Ramos (cell line): ENCODE measurements around the gene CPNE5.

Experiments used
- in situ Hi-C: fragments of 300-500 bp; cut with MboI; formaldehyde crosslinking; loops from one replicate; pipeline ENCODE4 v1.14.3; 2022; ENCODE audit warnings: low sequenced_read_pairs; ENCODE audit not compliant: unreplicated experiment

Gene CPNE5

GRCh38 chr6:36797653-36798052 is 41.6 kb downstream of the CPNE5 start:
- in situ Hi-C loops, result no loop called here

- in situ Hi-C loops, result no loop called here
Measured at GRCh38 chr6:36797055-36797454, 42.2 kb downstream of the CPNE5 start.

- in situ Hi-C loops, result no loop called here
Measured at GRCh38 chr6:36794713-36795065, 44.6 kb downstream of the CPNE5 start.

GRCh38 chr6:36793913-36794712 is 45.1 kb downstream of the CPNE5 start:
- in situ Hi-C loops, result no loop called here

- in situ Hi-C loops, result no loop called here
Measured at GRCh38 chr6:36793296-36793912, 45.8 kb downstream of the CPNE5 start.

- in situ Hi-C loops, result no loop called here
Measured at GRCh38 chr6:36791521-36792135, 47.6 kb downstream of the CPNE5 start.

GRCh38 chr6:36791085-36791484 is 48.2 kb downstream of the CPNE5 start:
- in situ Hi-C loops, result no loop called here

GRCh38 chr6:36788768-36789167 is 50.5 kb downstream of the CPNE5 start:
- in situ Hi-C loops, result no loop called here

- in situ Hi-C loops, result no loop called here
Measured at GRCh38 chr6:36788186-36788585, 51.1 kb downstream of the CPNE5 start.

- in situ Hi-C loops, result no loop called here
Measured at GRCh38 chr6:36787210-36787609, 52.0 kb downstream of the CPNE5 start.

- in situ Hi-C loops, result no loop called here
Measured at GRCh38 chr6:36786055-36786675, 53.1 kb downstream of the CPNE5 start.

GRCh38 chr6:36784376-36784636 is 54.9 kb downstream of the CPNE5 start:
- in situ Hi-C loops, result no loop called here

- in situ Hi-C loops, result no loop called here
Measured at GRCh38 chr6:36783603-36784375, 55.5 kb downstream of the CPNE5 start.

GRCh38 chr6:36781669-36782068 is 57.6 kb downstream of the CPNE5 start:
- in situ Hi-C loops, result no loop called here

GRCh38 chr6:36780442-36781177 is 58.6 kb downstream of the CPNE5 start:
- in situ Hi-C loops, result no loop called here

- in situ Hi-C loops, result loop anchor here (10.0 kb wide), 1 partner anchor 236 kb away; no protein-coding TSS in a partner anchor
Measured at GRCh38 chr6:36779227-36779626, 60.0 kb downstream of the CPNE5 start.

- in situ Hi-C loops, result loop anchor here (10.0 kb wide), 1 partner anchor 237 kb away; no protein-coding TSS in a partner anchor
Measured at GRCh38 chr6:36777801-36778200, 61.4 kb downstream of the CPNE5 start.

GRCh38 chr6:36776167-36776566 is 63.1 kb downstream of the CPNE5 start:
- in situ Hi-C loops, result loop anchor here (10.0 kb wide), 1 partner anchor 239 kb away; no protein-coding TSS in a partner anchor

GRCh38 chr6:36774331-36774730 is 64.9 kb downstream of the CPNE5 start:
- in situ Hi-C loops, result loop anchor here (10.0 kb wide), 1 partner anchor 240 kb away; no protein-coding TSS in a partner anchor

GRCh38 chr6:36772397-36772796 is 66.8 kb downstream of the CPNE5 start:
- in situ Hi-C loops, result loop anchor here (10.0 kb wide), 1 partner anchor 242 kb away; no protein-coding TSS in a partner anchor
